LoVo (cell line): ENCODE results near the gene RFTN2.
A peak's percentile ranks its signal among the peaks of the same experiment; 100 is the strongest.
"Not testable (repeated sequence)": the region's sequence is repeated elsewhere in the genome, so short reads cannot be mapped to it uniquely, and the experiment has no call there.

Experiments
- DNase-seq: peaks from one replicate; pipeline ENCODE4 v3.0.0-alpha.2; 2016; ENCODE audit warnings: low spot score

The RFTN2 gene

GRCh38 chr2:197675246-197675645 lies at the start of gene RFTN2:
RFTN2 (minus strand) TSS chr2:197675587; CDS start chr2:197675458, 129 bp downstream.
- DNase-seq: no peak

- no peak for DNase-seq
Observed at GRCh38 chr2:197717863-197718262, 42.5 kb upstream of the RFTN2 start.

- no peak for DNase-seq
Observed at GRCh38 chr2:197713271-197713670, 37.9 kb upstream of the RFTN2 start.

GRCh38 chr2:197711578-197711977 lies 36.2 kb upstream of the RFTN2 start:
- no peak for DNase-seq

- DNase-seq: no peak
Observed at GRCh38 chr2:197710424-197711042, 35.1 kb upstream of the RFTN2 start.

- not testable (repeated sequence) for DNase-seq
Observed at GRCh38 chr2:197709140-197709539, 33.8 kb upstream of the RFTN2 start.

GRCh38 chr2:197708331-197708730 lies 32.9 kb upstream of the RFTN2 start:
- DNase-seq: peak; percentile 8

GRCh38 chr2:197707316-197708213 lies 32.2 kb upstream of the RFTN2 start:
- peak; percentile 47 for DNase-seq

- no peak for DNase-seq
Observed at GRCh38 chr2:197706839-197707207, 31.4 kb upstream of the RFTN2 start.

- peak; percentile 5 for DNase-seq
Observed at GRCh38 chr2:197705912-197706838, 30.8 kb upstream of the RFTN2 start.

GRCh38 chr2:197705121-197705911 lies 29.9 kb upstream of the RFTN2 start, which contains the start of gene MARS2:
MARS2 (plus strand) TSS chr2:197705369; CDS start chr2:197705406, 37 bp downstream.
- DNase-seq: peak; percentile 96

- no peak for DNase-seq
Observed at GRCh38 chr2:197704434-197705120, 29.2 kb upstream of the RFTN2 start.

- DNase-seq: no peak
Observed at GRCh38 chr2:197700960-197701359, 25.6 kb upstream of the RFTN2 start.

GRCh38 chr2:197699724-197700123 lies 24.3 kb upstream of the RFTN2 start:
- DNase-seq: not testable (repeated sequence)

- not testable (repeated sequence) for DNase-seq
Observed at GRCh38 chr2:197696571-197696970, 21.2 kb upstream of the RFTN2 start.

GRCh38 chr2:197695971-197696370 lies 20.6 kb upstream of the RFTN2 start:
- DNase-seq: not testable (repeated sequence)

GRCh38 chr2:197695206-197695605 lies 19.8 kb upstream of the RFTN2 start:
- not testable (repeated sequence) for DNase-seq

GRCh38 chr2:197677483-197677882 lies 2.1 kb upstream of the RFTN2 start:
- DNase-seq: no peak

- no peak for DNase-seq
Observed at GRCh38 chr2:197677056-197677455, 1.7 kb upstream of the RFTN2 start.

GRCh38 chr2:197675711-197676188 lies 363 bp upstream of the RFTN2 start:
- DNase-seq: no peak

- no peak for DNase-seq
Observed at GRCh38 chr2:197674591-197674990, 796 bp downstream of the RFTN2 start.
